K562 (cell line): Measurements from ENCODE around the gene RNF44.

ENCODE experiments used
- HDAC6 ChIP-seq: IDR thresholded peaks from 2 replicates; pipeline ENCODE4 v1.6.1; 2012; ENCODE audit warnings: low read depth, mild to moderate bottlenecking, control low read depth, inconsistent platforms, low read length, moderate library complexity
- NCOR1 ChIP-seq: fragments of 450-650 bp; IDR thresholded peaks from 2 replicates; pipeline ENCODE4 v1.6.1; 2016; ENCODE audit warnings: mild to moderate bottlenecking, moderate library complexity
- NR1H2 ChIP-seq: sonication (generic); formaldehyde crosslinking; IDR thresholded peaks from 2 replicates; pipeline ENCODE4 v1.4.0; 2020; ENCODE audit warnings: mild to moderate bottlenecking, missing genetic modification reagents
- SP1 ChIP-seq: sonication (generic); formaldehyde crosslinking; IDR thresholded peaks from 2 replicates; pipeline ENCODE4 v1.8.1; 2022; ENCODE audit warnings: mild to moderate bottlenecking, missing genetic modification reagents
- TCF7L2 ChIP-seq: fragments of 150-350 bp; IDR thresholded peaks from 2 replicates; pipeline ENCODE4 v1.6.1; 2016; ENCODE audit warnings: low read depth, mild to moderate bottlenecking, low read length, moderate library complexity
- YBX1 ChIP-seq: fragments of 450-650 bp; IDR thresholded peaks from 2 replicates; pipeline ENCODE4 v1.7.1; 2016; ENCODE audit warnings: mild to moderate bottlenecking
- ZNF124 ChIP-seq: sonication (generic); formaldehyde crosslinking; IDR thresholded peaks from 2 replicates; pipeline ENCODE4 v1.8.1; 2022; ENCODE audit warnings: missing genetic modification reagents

- TF ChIP-seq TCF7L2 (no peak), ZNF124 (CRISPR knock-in tag) (no peak), NR1H2 (CRISPR knock-in tag) (no peak), SP1 (CRISPR knock-in tag) (no peak), NCOR1 (no peak), HDAC6 (no peak), YBX1 (no peak)
Observed at GRCh38 chr5:176565760-176566288, 28.6 kb upstream of the RNF44 start.
